SK-N-SH treated with all-trans-retinoic acid at 6 μM for 48 hours (cell line): ENCODE data around the gene EPN2.

Experiments
- ATAC-seq: fragments of 200-7000 bp; cut with Tn5 transposase; 3 replicates; pipeline ENCODE4 v1.9.1; 2020; ENCODE audit warnings: mild to moderate bottlenecking, moderate library complexity
- ARNTL ChIP-seq: fragments of 450-650 bp; formaldehyde crosslinking; IDR thresholded peaks from 2 replicates; pipeline ENCODE4 v1.5.0; 2020; ENCODE audit warnings: low read depth, mild to moderate bottlenecking, moderate library complexity, borderline replicate concordance
- BACH2 ChIP-seq: fragments of 250-450 bp; sonication (Bioruptor Pico); IDR thresholded peaks from 2 replicates; pipeline ENCODE4 v1.9.0; 2021; ENCODE audit warnings: mild to moderate bottlenecking, borderline replicate concordance
- CREB5 ChIP-seq: fragments of 250-450 bp; sonication (Bioruptor Pico); IDR thresholded peaks from 2 replicates; pipeline ENCODE4 v1.5.1; 2020; ENCODE audit warnings: low read depth, mild to moderate bottlenecking, moderate library complexity
- CSDC2 ChIP-seq: fragments of 250-450 bp; sonication (Bioruptor Pico); IDR thresholded peaks from 2 replicates; pipeline ENCODE4 v1.5.0; 2020; ENCODE audit warnings: mild to moderate bottlenecking, moderate library complexity
- GLIS3 ChIP-seq: fragments of 250-450 bp; sonication (Bioruptor Pico); IDR thresholded peaks from 2 replicates; pipeline ENCODE4 v1.5.0; 2020; ENCODE audit warnings: mild to moderate bottlenecking, moderate library complexity
- ISL1 ChIP-seq: fragments of 250-450 bp; sonication (Bioruptor Pico); IDR thresholded peaks from 2 replicates; pipeline ENCODE4 v2.1.2; 2022; ENCODE audit warnings: mild to moderate bottlenecking, moderate library complexity
- OSR1 ChIP-seq: fragments of 250-450 bp; sonication (Bioruptor Pico); IDR thresholded peaks from 2 replicates; pipeline ENCODE4 v1.8.0; 2022; ENCODE audit warnings: moderate library complexity, mild to moderate bottlenecking, inconsistent platforms
- PATZ1 ChIP-seq: fragments of 250-450 bp; sonication (Bioruptor Pico); IDR thresholded peaks from 2 replicates; pipeline ENCODE4 v1.8.0; 2020; ENCODE audit warnings: mild to moderate bottlenecking, moderate library complexity, borderline replicate concordance
- POU6F1 ChIP-seq: fragments of 250-450 bp; sonication (Bioruptor Pico); IDR thresholded peaks from 2 replicates; pipeline ENCODE4 v1.8.0; 2021; ENCODE audit warnings: low read depth, mild to moderate bottlenecking, moderate library complexity, borderline replicate concordance
- PPARA ChIP-seq: fragments of 250-450 bp; sonication (Bioruptor Pico); IDR thresholded peaks from 2 replicates; pipeline ENCODE4 v1.5.0; 2020; ENCODE audit warnings: mild to moderate bottlenecking, borderline replicate concordance
- RARB ChIP-seq: fragments of 250-450 bp; sonication (Bioruptor Pico); IDR thresholded peaks from 2 replicates; pipeline ENCODE4 v1.8.0; 2021; ENCODE audit warnings: mild to moderate bottlenecking, moderate library complexity
- SNAI2 ChIP-seq: fragments of 250-450 bp; sonication (Bioruptor Pico); IDR thresholded peaks from 2 replicates; pipeline ENCODE4 v1.5.0; 2020; ENCODE audit warnings: mild to moderate bottlenecking, moderate library complexity
- TCF4 ChIP-seq: fragments of 250-450 bp; sonication (Bioruptor Pico); IDR thresholded peaks from 2 replicates; pipeline ENCODE4 v1.8.0; 2021; ENCODE audit warnings: mild to moderate bottlenecking, moderate library complexity, borderline replicate concordance
- TOX ChIP-seq: fragments of 250-450 bp; sonication (Bioruptor Pico); IDR thresholded peaks from 2 replicates; pipeline ENCODE4 v1.8.0; 2021; ENCODE audit warnings: mild to moderate bottlenecking, moderate library complexity, borderline replicate concordance
- ZC3H10 ChIP-seq: fragments of 250-450 bp; sonication (Bioruptor Pico); IDR thresholded peaks from 2 replicates; pipeline ENCODE4 v1.5.1; 2021; ENCODE audit warnings: mild to moderate bottlenecking, moderate library complexity
- ZFP3 ChIP-seq: fragments of 250-450 bp; sonication (Bioruptor Pico); IDR thresholded peaks from 2 replicates; pipeline ENCODE4 v1.5.0; 2020; ENCODE audit warnings: mild to moderate bottlenecking, moderate library complexity
- ZNF565 ChIP-seq: fragments of 450-650 bp; formaldehyde crosslinking; conservative IDR thresholded peaks from 2 replicates; pipeline ENCODE4 v1.5.0; 2020; ENCODE audit warnings: low read depth, mild to moderate bottlenecking, moderate library complexity
- ZNF70 ChIP-seq: fragments of 450-650 bp; formaldehyde crosslinking; IDR thresholded peaks from 2 replicates; pipeline ENCODE4 v1.5.0; 2020; ENCODE audit warnings: mild to moderate bottlenecking, moderate library complexity
- ZNF8 ChIP-seq: fragments of 450-650 bp; formaldehyde crosslinking; IDR thresholded peaks from 2 replicates; pipeline ENCODE4 v1.5.0; 2020; ENCODE audit warnings: mild to moderate bottlenecking, moderate library complexity
- TF ChIP-seq, protein P1 (sequence below): fragments of 250-450 bp; sonication (Bioruptor Pico); IDR thresholded peaks from 2 replicates; pipeline ENCODE4 v1.5.0; 2020; ENCODE audit warnings: mild to moderate bottlenecking, moderate library complexity
- TF ChIP-seq, protein P2 (sequence below): fragments of 250-450 bp; sonication (Bioruptor Pico); IDR thresholded peaks from 2 replicates; pipeline ENCODE4 v1.5.1; 2021; ENCODE audit warnings: mild to moderate bottlenecking, moderate library complexity

The EPN2 gene

DNA sequence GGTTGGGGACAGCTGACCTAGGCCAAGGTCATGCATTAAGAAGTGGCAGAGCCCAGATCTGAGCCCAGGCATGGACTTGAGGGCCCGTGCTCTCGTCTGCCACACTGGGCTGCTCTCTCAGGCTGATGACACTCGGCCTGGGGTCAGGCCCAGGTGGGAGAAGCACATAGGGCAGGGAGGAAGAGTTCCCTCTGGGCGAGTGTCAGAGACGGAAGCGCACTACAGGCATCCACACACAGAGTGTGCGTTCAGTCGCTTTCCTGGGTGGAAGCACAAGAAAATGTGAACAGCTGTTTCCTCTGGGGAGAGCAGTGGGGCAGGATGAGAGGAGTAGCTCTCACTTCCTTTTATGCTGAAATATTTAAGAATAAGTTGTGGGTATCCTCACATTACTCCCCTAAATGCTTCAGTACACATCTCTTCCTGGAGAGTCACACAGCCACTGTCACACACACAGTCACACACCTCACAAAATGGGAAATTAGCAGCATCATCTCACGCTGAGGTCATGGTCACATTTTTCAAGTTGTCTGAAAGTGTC, 65.7 kb downstream of the EPN2 start:
- ATAC-seq, result no peak
- no peak for TF ChIP-seq TCF4 (CRISPR knock-in tag)
- TF ChIP-seq ZFP3, result no peak
- TF ChIP-seq ZNF565, result no peak
- TF ChIP-seq POU6F1 (CRISPR knock-in tag), result no peak
- no peak for TF ChIP-seq ZNF70 (CRISPR knock-in tag)

DNA sequence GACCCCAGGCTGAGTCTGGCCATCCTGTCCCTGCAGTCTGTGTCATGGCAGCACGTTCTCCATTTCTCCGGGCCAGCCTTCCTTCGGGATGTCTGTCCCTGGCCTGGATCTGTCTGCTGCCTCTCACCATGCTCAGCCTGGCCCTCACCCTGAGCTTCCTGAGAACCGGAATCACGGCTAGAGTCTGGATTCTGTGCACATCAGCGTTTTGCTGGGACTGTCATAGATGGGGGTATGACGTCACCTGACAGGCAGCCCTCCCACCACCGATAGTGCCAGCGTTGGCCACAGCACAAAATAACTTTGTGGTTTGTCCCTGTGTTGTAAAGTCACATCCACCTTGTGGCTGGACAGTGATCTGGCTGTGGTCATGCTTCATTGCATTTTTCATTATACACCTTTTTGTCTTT, 66.2 kb downstream of the EPN2 start:
- TF ChIP-seq GLIS3 (CRISPR knock-in tag) (no peak), PATZ1 (CRISPR knock-in tag) (no peak), ISL1 (no peak), BACH2 (CRISPR knock-in tag) (no peak), SNAI2 (CRISPR knock-in tag) (no peak), ZFP3 (no peak), CREB5 (no peak), PPARA (CRISPR knock-in tag) (no peak), ZNF8 (CRISPR knock-in tag) (no peak), ARNTL (CRISPR knock-in tag) (no peak), ZNF565 (no peak), RARB (no peak), ZC3H10 (CRISPR knock-in tag) (no peak), OSR1 (CRISPR knock-in tag) (no peak), CSDC2 (no peak), ZNF70 (CRISPR knock-in tag) (no peak), POU6F1 (CRISPR knock-in tag) (no peak)
- TF ChIP-seq, protein P1, sequence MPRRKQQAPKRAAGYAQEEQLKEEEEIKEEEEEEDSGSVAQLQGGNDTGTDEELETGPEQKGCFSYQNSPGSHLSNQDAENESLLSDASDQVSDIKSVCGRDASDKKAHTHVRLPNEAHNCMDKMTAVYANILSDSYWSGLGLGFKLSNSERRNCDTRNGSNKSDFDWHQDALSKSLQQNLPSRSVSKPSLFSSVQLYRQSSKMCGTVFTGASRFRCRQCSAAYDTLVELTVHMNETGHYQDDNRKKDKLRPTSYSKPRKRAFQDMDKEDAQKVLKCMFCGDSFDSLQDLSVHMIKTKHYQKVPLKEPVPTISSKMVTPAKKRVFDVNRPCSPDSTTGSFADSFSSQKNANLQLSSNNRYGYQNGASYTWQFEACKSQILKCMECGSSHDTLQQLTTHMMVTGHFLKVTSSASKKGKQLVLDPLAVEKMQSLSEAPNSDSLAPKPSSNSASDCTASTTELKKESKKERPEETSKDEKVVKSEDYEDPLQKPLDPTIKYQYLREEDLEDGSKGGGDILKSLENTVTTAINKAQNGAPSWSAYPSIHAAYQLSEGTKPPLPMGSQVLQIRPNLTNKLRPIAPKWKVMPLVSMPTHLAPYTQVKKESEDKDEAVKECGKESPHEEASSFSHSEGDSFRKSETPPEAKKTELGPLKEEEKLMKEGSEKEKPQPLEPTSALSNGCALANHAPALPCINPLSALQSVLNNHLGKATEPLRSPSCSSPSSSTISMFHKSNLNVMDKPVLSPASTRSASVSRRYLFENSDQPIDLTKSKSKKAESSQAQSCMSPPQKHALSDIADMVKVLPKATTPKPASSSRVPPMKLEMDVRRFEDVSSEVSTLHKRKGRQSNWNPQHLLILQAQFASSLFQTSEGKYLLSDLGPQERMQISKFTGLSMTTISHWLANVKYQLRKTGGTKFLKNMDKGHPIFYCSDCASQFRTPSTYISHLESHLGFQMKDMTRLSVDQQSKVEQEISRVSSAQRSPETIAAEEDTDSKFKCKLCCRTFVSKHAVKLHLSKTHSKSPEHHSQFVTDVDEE (CRISPR knock-in tag), result no peak
- TF ChIP-seq, protein P2, sequence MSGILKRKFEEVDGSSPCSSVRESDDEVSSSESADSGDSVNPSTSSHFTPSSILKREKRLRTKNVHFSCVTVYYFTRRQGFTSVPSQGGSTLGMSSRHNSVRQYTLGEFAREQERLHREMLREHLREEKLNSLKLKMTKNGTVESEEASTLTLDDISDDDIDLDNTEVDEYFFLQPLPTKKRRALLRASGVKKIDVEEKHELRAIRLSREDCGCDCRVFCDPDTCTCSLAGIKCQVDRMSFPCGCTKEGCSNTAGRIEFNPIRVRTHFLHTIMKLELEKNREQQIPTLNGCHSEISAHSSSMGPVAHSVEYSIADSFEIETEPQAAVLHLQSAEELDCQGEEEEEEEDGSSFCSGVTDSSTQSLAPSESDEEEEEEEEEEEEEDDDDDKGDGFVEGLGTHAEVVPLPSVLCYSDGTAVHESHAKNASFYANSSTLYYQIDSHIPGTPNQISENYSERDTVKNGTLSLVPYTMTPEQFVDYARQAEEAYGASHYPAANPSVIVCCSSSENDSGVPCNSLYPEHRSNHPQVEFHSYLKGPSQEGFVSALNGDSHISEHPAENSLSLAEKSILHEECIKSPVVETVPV, result no peak
- ATAC-seq, result no peak

GRCh38 chr17:19304209-19304608, 67.0 kb downstream of the EPN2 start:
- TF ChIP-seq ZNF70 (CRISPR knock-in tag) (no peak), CREB5 (no peak), PPARA (CRISPR knock-in tag) (no peak), RARB (no peak), PATZ1 (CRISPR knock-in tag) (no peak), TOX (CRISPR knock-in tag) (no peak)
- peak; percentile 39; the same call in 2 of the 3 replicates for ATAC-seq
